ENCODE measurements around the gene LAPTM5.

DNA sequence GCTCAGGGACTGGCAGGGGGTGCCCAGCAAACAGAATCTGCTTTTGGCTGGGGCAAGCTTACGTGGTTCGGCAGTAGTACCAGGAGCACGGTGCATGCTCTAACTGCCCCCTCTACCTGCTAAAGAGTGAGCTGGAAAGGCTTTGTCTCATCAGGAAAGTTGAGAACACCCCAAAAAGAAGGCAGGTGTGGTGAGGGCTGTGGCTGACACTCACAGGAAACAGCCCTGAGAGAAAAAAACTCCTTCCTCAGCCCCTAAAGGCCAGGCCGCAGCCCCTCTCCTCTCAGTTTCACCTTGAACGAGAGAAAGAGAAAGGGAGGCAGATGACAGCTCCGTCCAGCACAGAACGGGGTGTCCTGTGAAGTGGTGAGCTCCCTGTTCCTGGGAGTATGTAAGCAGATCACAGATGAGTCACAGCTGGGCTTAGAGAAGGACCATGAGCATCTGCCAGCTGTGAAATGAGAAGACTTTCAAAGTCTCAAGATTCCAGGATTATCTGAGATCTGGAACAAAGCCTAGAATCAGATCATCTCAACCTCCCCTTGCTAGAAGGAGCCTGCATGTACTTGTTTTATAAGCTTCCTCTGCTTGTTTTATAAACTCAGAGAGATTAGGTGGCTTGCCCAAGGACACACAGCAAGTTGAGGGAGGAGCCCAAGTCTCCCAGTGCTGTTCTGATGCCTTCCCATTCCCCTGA is 13.4 kb downstream of the LAPTM5 start:
- TF ChIP-seq, protein P1, sequence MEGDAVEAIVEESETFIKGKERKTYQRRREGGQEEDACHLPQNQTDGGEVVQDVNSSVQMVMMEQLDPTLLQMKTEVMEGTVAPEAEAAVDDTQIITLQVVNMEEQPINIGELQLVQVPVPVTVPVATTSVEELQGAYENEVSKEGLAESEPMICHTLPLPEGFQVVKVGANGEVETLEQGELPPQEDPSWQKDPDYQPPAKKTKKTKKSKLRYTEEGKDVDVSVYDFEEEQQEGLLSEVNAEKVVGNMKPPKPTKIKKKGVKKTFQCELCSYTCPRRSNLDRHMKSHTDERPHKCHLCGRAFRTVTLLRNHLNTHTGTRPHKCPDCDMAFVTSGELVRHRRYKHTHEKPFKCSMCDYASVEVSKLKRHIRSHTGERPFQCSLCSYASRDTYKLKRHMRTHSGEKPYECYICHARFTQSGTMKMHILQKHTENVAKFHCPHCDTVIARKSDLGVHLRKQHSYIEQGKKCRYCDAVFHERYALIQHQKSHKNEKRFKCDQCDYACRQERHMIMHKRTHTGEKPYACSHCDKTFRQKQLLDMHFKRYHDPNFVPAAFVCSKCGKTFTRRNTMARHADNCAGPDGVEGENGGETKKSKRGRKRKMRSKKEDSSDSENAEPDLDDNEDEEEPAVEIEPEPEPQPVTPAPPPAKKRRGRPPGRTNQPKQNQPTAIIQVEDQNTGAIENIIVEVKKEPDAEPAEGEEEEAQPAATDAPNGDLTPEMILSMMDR (conservative IDR thresholded peaks at IDR 0.05 in 1 of 2, IDR thresholded peaks at IDR 0.05 in 1 of 2; ENCODE audit: extremely low read depth in 1 of 2, insufficient read depth in 1 of 2, low read depth in 1 of 2, low read length in 2 of 2), result no peak
- TF ChIP-seq EZH2 (IDR thresholded peaks at IDR 0.05; ENCODE audit: borderline replicate concordance, low read length), result no peak
